Memory B cell (primary cell): ENCODE data around the gene TMCO1.
A peak's percentile ranks its signal among the peaks of the same experiment; 100 is the strongest.
"Not testable (repeated sequence)": the region's sequence is repeated elsewhere in the genome, so short reads cannot be mapped to it uniquely, and the experiment has no call there.

Source experiments
- ATAC-seq: fragments of 150-1000 bp; cut with Tn5 transposase; 2 replicates; pipeline ENCODE4 v1.10.0; 2021; ENCODE audit warnings: low read depth, mild to moderate bottlenecking, moderate library complexity
- DNase-seq, 2 donors: peaks; one replicate each; pipeline ENCODE4 v3.0.0; 2022; ENCODE audit warnings: low spot score in 2 of 2
- H3K27ac Mint-ChIP-seq: one replicate; pipeline ENCODE4 v1.8.0; 2022; ENCODE audit warnings: mild to moderate bottlenecking, moderate library complexity, mixed read lengths
- H3K27me3 Mint-ChIP-seq: one replicate; pipeline ENCODE4 v1.8.0; 2022; ENCODE audit warnings: mixed read lengths
- H3K36me3 Mint-ChIP-seq: one replicate; pipeline ENCODE4 v1.8.0; 2022; ENCODE audit warnings: mild to moderate bottlenecking, mixed read lengths
- H3K4me1 Mint-ChIP-seq: one replicate; pipeline ENCODE4 v1.8.0; 2022; ENCODE audit warnings: mixed read lengths
- H3K4me3 Mint-ChIP-seq: one replicate; pipeline ENCODE4 v1.8.0; 2022; ENCODE audit warnings: mild to moderate bottlenecking, moderate library complexity, mixed read lengths
- H3K9me3 Mint-ChIP-seq: one replicate; pipeline ENCODE4 v1.8.0; 2022; ENCODE audit warnings: mixed read lengths

The TMCO1 gene

DNA sequence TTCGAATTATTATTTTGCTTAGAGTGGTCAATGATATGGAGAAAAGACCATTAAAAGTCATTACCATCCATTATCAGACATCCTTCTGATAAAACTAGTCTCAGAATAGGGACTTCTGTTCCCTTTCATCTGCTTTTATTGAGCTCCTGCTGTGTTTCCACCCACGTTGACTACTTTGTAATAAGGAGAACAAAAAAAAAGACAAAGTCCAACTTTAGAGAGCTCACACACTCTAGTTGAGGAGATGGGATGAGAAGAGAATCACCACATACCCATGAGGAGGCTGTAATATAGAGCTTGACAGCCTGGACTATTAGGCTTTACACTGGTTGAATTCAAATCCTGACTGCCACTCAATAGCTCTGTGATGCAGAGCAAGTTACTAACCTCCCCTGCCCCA, 42.5 kb downstream of the TMCO1 start:
- Mint-ChIP-seq H3K27ac (peak overlapping the region; percentile 45), H3K36me3 (peaks cover 14% of the 10 kb centered on the region), H3K9me3 (no peaks in the 10 kb centered on the region), H3K4me3 (no peak overlapping the region), H3K27me3 (no peaks in the 10 kb centered on the region), H3K4me1 (no peaks in the 10 kb centered on the region)
- no peak for DNase-seq
- ATAC-seq: no peak

- no peaks in the 10 kb centered on the region for H3K4me1 Mint-ChIP-seq
- H3K36me3 Mint-ChIP-seq: peaks cover 2% of the 10 kb centered on the region
- no peak overlapping the region for H3K27ac Mint-ChIP-seq
- no peak overlapping the region for H3K4me3 Mint-ChIP-seq
- peak; percentile 20 to 25 for DNase-seq
- H3K9me3 Mint-ChIP-seq: peaks cover 3% of the 10 kb centered on the region
- peak; percentile 56 for ATAC-seq
- H3K27me3 Mint-ChIP-seq: peaks cover 2% of the 10 kb centered on the region
Observed at GRCh38 chr1:165717918-165718515, 50.7 kb downstream of the TMCO1 start.

- not testable (repeated sequence) for H3K27ac Mint-ChIP-seq, H3K27me3 Mint-ChIP-seq, H3K4me3 Mint-ChIP-seq, H3K4me1 Mint-ChIP-seq, ATAC-seq, H3K36me3 Mint-ChIP-seq, DNase-seq, H3K9me3 Mint-ChIP-seq
Observed at GRCh38 chr1:165716265-165717051, 52.2 kb downstream of the TMCO1 start.

DNA sequence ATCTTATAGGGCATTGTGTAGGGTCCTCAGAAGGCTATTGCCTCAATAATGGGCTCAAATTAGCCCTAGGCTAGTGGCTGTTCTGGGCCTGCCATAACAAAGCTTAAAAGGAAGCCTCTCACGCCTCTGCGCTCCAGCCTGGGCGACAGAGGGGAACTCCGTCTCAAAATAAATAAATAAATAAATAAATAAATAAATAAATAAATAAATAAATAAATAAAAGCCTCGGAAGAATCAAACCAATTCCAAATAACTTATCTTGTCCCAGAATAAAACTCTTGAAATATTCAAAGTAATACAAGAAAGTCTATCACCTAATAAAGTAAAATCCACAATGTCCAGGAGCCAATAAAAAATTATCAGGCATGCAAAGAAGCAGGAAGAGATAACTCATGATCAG, 55.9 kb downstream of the TMCO1 start:
- H3K9me3 Mint-ChIP-seq: peaks cover 5% of the 10 kb centered on the region
- no peaks in the 10 kb centered on the region for H3K4me1 Mint-ChIP-seq
- ATAC-seq: no peak
- no peak overlapping the region for H3K27ac Mint-ChIP-seq
- H3K36me3 Mint-ChIP-seq: peaks cover 2% of the 10 kb centered on the region
- H3K27me3 Mint-ChIP-seq: peaks cover 7% of the 10 kb centered on the region
- DNase-seq: no peak
- H3K4me3 Mint-ChIP-seq: no peak overlapping the region

DNA sequence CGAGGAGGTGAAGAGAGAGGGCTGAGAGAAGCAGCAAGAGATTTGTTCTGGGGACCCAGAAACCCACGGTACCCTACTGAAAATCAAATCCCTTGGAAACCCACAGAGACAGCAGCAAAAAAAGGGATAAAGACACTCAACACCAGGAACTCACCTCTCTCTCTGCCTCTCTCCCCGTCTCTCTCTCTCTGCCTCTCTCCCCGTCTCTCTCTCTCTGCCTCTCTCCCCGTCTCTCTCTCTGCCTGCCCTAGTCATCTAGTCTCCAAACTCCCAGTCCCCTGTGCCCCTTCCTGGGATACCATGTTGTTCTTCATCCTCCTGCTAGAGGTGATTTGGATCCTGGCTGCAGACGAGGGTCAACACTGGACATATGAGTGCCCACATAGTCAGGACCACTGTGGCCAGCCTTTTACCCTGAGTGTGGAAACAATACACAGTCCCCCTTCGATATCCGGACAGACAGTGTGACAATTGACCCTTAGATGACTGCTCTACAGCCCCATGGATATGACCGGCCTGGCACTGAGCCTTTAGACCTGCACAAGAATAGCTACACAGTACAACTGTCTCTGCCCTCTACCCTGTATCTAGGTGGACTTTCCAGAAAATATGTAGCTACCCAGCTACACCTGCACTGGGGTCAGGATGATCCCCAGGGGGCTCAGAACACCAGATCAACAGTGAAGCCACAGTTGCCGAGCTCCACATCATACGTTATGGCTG, 60.5 kb downstream of the TMCO1 start:
- DNase-seq (no peak), ATAC-seq (no peak)
- H3K9me3 Mint-ChIP-seq: peaks cover 3% of the 10 kb centered on the region
- no peak overlapping the region for H3K4me3 Mint-ChIP-seq
- H3K27me3 Mint-ChIP-seq: peaks cover 12% of the 10 kb centered on the region
- H3K27ac Mint-ChIP-seq: no peak overlapping the region
- H3K4me1 Mint-ChIP-seq: no peaks in the 10 kb centered on the region
- H3K36me3 Mint-ChIP-seq: peaks cover under 1% of the 10 kb centered on the region

GRCh38 chr1:165703648-165704047, 65.0 kb downstream of the TMCO1 start:
- ATAC-seq (no peak), DNase-seq (no peak)
- H3K27me3 Mint-ChIP-seq: peaks cover 9% of the 10 kb centered on the region
- no peaks in the 10 kb centered on the region for H3K36me3 Mint-ChIP-seq
- H3K4me3 Mint-ChIP-seq: no peak overlapping the region
- H3K9me3 Mint-ChIP-seq: no peaks in the 10 kb centered on the region
- H3K27ac Mint-ChIP-seq: no peak overlapping the region
- H3K4me1 Mint-ChIP-seq: peaks cover 2% of the 10 kb centered on the region

- not testable (repeated sequence) for H3K4me3 Mint-ChIP-seq, ATAC-seq, H3K4me1 Mint-ChIP-seq, H3K9me3 Mint-ChIP-seq, H3K27ac Mint-ChIP-seq, H3K36me3 Mint-ChIP-seq, H3K27me3 Mint-ChIP-seq, DNase-seq
Observed at GRCh38 chr1:165701922-165702321, 66.7 kb downstream of the TMCO1 start.

DNA sequence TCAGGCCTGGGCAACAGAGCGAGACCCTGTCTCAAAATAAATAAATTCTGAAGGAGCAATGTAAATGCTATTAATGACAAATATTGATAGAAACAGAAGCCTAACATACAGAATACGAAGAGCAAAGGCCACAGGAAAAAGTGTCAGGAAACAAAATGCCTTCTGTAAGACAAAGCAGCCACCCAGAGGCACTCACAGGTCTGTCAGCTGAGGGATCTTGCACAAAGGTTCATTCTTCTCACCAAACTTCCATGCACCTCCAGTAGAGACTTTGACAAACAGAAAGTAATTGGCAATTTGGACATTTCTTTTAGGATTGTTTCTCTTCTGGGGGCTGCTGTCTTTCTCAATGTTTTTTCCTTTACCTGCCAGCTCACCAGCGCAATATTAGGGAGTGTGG, 69.1 kb downstream of the TMCO1 start:
- no peak overlapping the region for H3K27ac Mint-ChIP-seq
- no peak for ATAC-seq
- DNase-seq: no peak

DNA sequence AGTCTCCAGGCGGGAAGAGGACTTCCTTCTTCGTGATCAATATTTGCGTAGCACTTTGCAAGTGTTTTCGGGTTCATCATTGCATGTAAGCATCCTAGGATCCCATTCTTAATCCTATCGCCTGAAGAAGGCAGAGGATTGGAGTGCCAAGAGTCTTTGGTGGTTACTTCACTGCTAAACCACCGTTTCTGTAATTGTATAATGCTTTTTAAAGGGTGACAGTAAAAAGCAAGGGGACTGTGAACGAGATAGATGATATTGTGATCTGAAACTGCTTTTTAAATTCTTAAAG, 70.0 kb downstream of the TMCO1 start:
- no peak for ATAC-seq
- H3K27ac Mint-ChIP-seq: peak overlapping the region; percentile 96
- H3K36me3 Mint-ChIP-seq: peaks cover 3% of the 10 kb centered on the region
- DNase-seq: no peak
- peak overlapping the region; percentile 99 for H3K4me3 Mint-ChIP-seq
- H3K27me3 Mint-ChIP-seq: no peaks in the 10 kb centered on the region
- H3K4me1 Mint-ChIP-seq: peaks cover 14% of the 10 kb centered on the region
- H3K9me3 Mint-ChIP-seq: no peaks in the 10 kb centered on the region

More for the DNA sequence above, 69.1 kb downstream of the TMCO1 start:
- Mint-ChIP-seq H3K27me3 (no peaks in the 10 kb centered on the region), H3K36me3 (no peaks in the 10 kb centered on the region), H3K4me3 (no peak overlapping the region), H3K4me1 (peaks cover 14% of the 10 kb centered on the region), H3K9me3 (no peaks in the 10 kb centered on the region)

DNA sequence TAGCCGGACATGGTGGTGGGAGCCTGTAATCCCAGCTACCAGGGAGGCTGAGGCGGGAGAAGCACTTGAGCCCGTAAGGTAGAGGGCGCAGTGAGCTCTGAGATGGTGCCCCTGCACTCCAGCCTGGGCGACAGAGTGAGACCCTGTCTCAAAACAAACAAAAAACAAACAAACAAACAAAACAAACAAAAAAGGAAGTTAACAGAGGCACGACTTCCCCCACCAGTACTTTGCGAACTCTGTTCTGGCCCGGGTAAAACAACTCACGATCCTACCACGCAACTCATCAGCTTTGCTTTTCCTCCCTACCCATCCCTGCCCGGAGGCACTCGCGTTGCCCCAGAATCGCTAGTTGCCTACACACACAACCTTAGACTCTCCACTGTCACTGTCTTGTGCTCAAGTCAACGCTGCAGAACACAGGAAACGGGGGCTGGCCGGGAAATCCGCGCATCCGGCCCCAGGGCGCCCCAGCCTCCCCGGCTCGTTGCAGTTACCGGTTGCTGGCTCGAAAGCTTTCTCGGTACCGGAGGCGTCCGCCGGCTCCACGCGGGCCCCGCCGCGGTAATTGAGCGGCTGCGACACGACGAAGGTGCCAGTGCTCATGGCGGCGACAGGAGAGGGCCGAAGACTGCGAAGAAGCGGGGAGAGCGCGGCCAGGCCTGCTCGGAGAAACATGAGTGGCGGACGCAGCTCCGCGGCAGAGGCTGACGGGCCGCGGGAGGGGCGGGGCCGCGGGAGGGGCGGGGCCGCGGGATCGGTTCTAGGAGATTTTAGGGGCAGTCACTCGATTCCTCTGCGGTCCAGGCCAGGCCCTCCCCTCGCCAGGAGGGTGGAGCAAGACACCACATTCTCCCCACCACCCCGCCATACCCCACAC, 70.5 kb downstream of the TMCO1 start, which contains the start of gene ALDH9A1:
Gene ALDH9A1 (minus strand): TSS at position 682 of the 880 bp plus-strand sequence. CDS start 4 bp downstream, at position 678.
- Mint-ChIP-seq H3K4me1 (peaks cover 14% of the 10 kb centered on the region), H3K27me3 (no peaks in the 10 kb centered on the region), H3K4me3 (peak within 1 kb of the TSS; percentile 99), H3K27ac (peak within 1 kb of the TSS; percentile 96), H3K9me3 (no peaks in the 10 kb centered on the region), H3K36me3 (peaks cover 6% of the 10 kb centered on the region)
- peak; percentile 84 for ATAC-seq
- peak; percentile 72 to 83 for DNase-seq

- no peaks in the 10 kb centered on the region for H3K9me3 Mint-ChIP-seq
- H3K27me3 Mint-ChIP-seq: no peaks in the 10 kb centered on the region
- DNase-seq (no peak), ATAC-seq (no peak)
- H3K27ac Mint-ChIP-seq: peak overlapping the region; percentile 96
- peaks cover 7% of the 10 kb centered on the region for H3K36me3 Mint-ChIP-seq
- H3K4me1 Mint-ChIP-seq: peaks cover 14% of the 10 kb centered on the region
- H3K4me3 Mint-ChIP-seq: peak overlapping the region; percentile 99
Observed at GRCh38 chr1:165697491-165697880, 71.2 kb downstream of the TMCO1 start.

- Mint-ChIP-seq H3K4me3 (peak overlapping the region; percentile 38), H3K4me1 (peaks cover 19% of the 10 kb centered on the region), H3K9me3 (no peaks in the 10 kb centered on the region), H3K27me3 (no peaks in the 10 kb centered on the region), H3K27ac (peak overlapping the region; percentile 73), H3K36me3 (peaks cover 15% of the 10 kb centered on the region)
- ATAC-seq: no peak
- DNase-seq: no peak
Observed at GRCh38 chr1:165696625-165697100, 72.0 kb downstream of the TMCO1 start.

DNA sequence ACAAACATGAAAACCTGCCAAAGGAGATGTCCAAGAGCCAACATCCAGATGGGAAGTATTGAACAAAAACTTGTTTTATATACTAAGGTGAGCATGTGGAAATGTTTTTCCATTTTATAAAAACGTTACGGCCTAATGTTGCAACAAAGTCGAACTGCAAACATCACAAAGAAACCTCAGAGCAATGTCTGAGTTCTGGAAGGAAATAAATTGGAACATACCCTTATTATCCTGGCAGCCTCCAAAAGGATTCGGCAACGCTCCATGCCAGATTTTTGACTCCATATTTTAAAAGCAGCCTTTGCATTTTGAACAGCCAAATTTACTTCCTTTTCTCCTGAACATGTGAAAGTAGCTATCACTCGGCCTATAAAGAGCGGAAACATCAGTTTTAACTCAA, 73.6 kb downstream of the TMCO1 start:
- no peaks in the 10 kb centered on the region for H3K27me3 Mint-ChIP-seq
- H3K9me3 Mint-ChIP-seq: no peaks in the 10 kb centered on the region
- H3K4me3 Mint-ChIP-seq: no peak overlapping the region
- no peak overlapping the region for H3K27ac Mint-ChIP-seq
- peaks cover 24% of the 10 kb centered on the region for H3K4me1 Mint-ChIP-seq
- DNase-seq: no peak
- ATAC-seq: no peak
- peaks cover 24% of the 10 kb centered on the region for H3K36me3 Mint-ChIP-seq
